DOHH2 (cell line): Measurements from ENCODE around the gene DCLRE1B.

Source experiments
- EZH2phosphoT487 ChIP-seq: fragments of 200-600 bp; sonication (generic); IDR thresholded peaks from 2 replicates; pipeline ENCODE4 v1.6.1; 2017; ENCODE audit warnings: borderline replicate concordance, mild to moderate bottlenecking, antibody characterized with exemption, low read length, moderate library complexity, mixed read lengths
- TF ChIP-seq, protein P1 (sequence below): fragments of 200-600 bp; sonication (generic); IDR thresholded peaks from one replicate; pipeline ENCODE4 v1.5.1; 2014; ENCODE audit warnings: antibody characterized with exemption, mild to moderate bottlenecking, low read depth, low read length; ENCODE audit not compliant: poor library complexity, severe bottlenecking

DNA sequence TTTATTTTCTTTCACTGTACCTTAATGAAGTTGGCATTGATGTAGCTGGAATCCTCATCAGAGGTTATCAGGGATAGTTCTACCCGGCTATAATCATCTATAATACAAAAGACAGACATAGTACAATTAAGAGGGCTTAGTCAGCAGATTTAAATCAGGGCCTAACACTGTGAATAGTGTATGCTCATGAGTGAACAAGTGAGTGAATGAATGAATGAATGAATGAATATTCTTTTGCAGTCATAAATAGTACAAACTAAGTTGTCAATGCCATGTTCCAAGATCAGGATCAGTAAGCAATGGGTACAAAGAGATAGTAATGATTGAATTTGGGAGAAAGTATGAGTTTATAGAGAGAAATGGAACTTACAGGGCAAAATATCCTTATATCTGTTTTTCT is 46.1 kb upstream of the DCLRE1B start:
- TF ChIP-seq, protein P1, sequence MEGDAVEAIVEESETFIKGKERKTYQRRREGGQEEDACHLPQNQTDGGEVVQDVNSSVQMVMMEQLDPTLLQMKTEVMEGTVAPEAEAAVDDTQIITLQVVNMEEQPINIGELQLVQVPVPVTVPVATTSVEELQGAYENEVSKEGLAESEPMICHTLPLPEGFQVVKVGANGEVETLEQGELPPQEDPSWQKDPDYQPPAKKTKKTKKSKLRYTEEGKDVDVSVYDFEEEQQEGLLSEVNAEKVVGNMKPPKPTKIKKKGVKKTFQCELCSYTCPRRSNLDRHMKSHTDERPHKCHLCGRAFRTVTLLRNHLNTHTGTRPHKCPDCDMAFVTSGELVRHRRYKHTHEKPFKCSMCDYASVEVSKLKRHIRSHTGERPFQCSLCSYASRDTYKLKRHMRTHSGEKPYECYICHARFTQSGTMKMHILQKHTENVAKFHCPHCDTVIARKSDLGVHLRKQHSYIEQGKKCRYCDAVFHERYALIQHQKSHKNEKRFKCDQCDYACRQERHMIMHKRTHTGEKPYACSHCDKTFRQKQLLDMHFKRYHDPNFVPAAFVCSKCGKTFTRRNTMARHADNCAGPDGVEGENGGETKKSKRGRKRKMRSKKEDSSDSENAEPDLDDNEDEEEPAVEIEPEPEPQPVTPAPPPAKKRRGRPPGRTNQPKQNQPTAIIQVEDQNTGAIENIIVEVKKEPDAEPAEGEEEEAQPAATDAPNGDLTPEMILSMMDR, result no peak
- no peak for TF ChIP-seq EZH2phosphoT487
